SK-N-SH treated with all-trans-retinoic acid at 6 μM for 48 hours (cell line): ENCODE measurements around the gene RPE65.

Experiments
- ATAC-seq: fragments of 200-7000 bp; cut with Tn5 transposase; 3 replicates; pipeline ENCODE4 v1.9.1; 2020; ENCODE audit warnings: mild to moderate bottlenecking, moderate library complexity
- ARNTL ChIP-seq: fragments of 450-650 bp; formaldehyde crosslinking; IDR thresholded peaks from 2 replicates; pipeline ENCODE4 v1.5.0; 2020; ENCODE audit warnings: low read depth, mild to moderate bottlenecking, moderate library complexity, borderline replicate concordance
- BACH2 ChIP-seq: fragments of 250-450 bp; sonication (Bioruptor Pico); IDR thresholded peaks from 2 replicates; pipeline ENCODE4 v1.9.0; 2021; ENCODE audit warnings: mild to moderate bottlenecking, borderline replicate concordance
- CSDC2 ChIP-seq: fragments of 250-450 bp; sonication (Bioruptor Pico); IDR thresholded peaks from 2 replicates; pipeline ENCODE4 v1.5.0; 2020; ENCODE audit warnings: mild to moderate bottlenecking, moderate library complexity
- ESRRG ChIP-seq: fragments of 250-450 bp; sonication (Bioruptor Pico); IDR thresholded peaks from 2 replicates; pipeline ENCODE4 v1.6.1; 2021; ENCODE audit warnings: mild to moderate bottlenecking
- GLIS3 ChIP-seq: fragments of 250-450 bp; sonication (Bioruptor Pico); IDR thresholded peaks from 2 replicates; pipeline ENCODE4 v1.5.0; 2020; ENCODE audit warnings: mild to moderate bottlenecking, moderate library complexity
- ISL1 ChIP-seq: fragments of 250-450 bp; sonication (Bioruptor Pico); IDR thresholded peaks from 2 replicates; pipeline ENCODE4 v2.1.2; 2022; ENCODE audit warnings: mild to moderate bottlenecking, moderate library complexity
- OSR1 ChIP-seq: fragments of 250-450 bp; sonication (Bioruptor Pico); IDR thresholded peaks from 2 replicates; pipeline ENCODE4 v1.8.0; 2022; ENCODE audit warnings: moderate library complexity, mild to moderate bottlenecking, inconsistent platforms
- PPARA ChIP-seq: fragments of 250-450 bp; sonication (Bioruptor Pico); IDR thresholded peaks from 2 replicates; pipeline ENCODE4 v1.5.0; 2020; ENCODE audit warnings: mild to moderate bottlenecking, borderline replicate concordance
- RARB ChIP-seq: fragments of 250-450 bp; sonication (Bioruptor Pico); IDR thresholded peaks from 2 replicates; pipeline ENCODE4 v1.8.0; 2021; ENCODE audit warnings: mild to moderate bottlenecking, moderate library complexity
- SNAI2 ChIP-seq: fragments of 250-450 bp; sonication (Bioruptor Pico); IDR thresholded peaks from 2 replicates; pipeline ENCODE4 v1.5.0; 2020; ENCODE audit warnings: mild to moderate bottlenecking, moderate library complexity
- TCF4 ChIP-seq: fragments of 250-450 bp; sonication (Bioruptor Pico); IDR thresholded peaks from 2 replicates; pipeline ENCODE4 v1.8.0; 2021; ENCODE audit warnings: mild to moderate bottlenecking, moderate library complexity, borderline replicate concordance
- TOX ChIP-seq: fragments of 250-450 bp; sonication (Bioruptor Pico); IDR thresholded peaks from 2 replicates; pipeline ENCODE4 v1.8.0; 2021; ENCODE audit warnings: mild to moderate bottlenecking, moderate library complexity, borderline replicate concordance
- ZC3H10 ChIP-seq: fragments of 250-450 bp; sonication (Bioruptor Pico); IDR thresholded peaks from 2 replicates; pipeline ENCODE4 v1.5.1; 2021; ENCODE audit warnings: mild to moderate bottlenecking, moderate library complexity
- ZFP3 ChIP-seq: fragments of 250-450 bp; sonication (Bioruptor Pico); IDR thresholded peaks from 2 replicates; pipeline ENCODE4 v1.5.0; 2020; ENCODE audit warnings: mild to moderate bottlenecking, moderate library complexity
- ZFP30 ChIP-seq: fragments of 450-650 bp; formaldehyde crosslinking; IDR thresholded peaks from 2 replicates; pipeline ENCODE4 v1.5.0; 2022; ENCODE audit warnings: mild to moderate bottlenecking, moderate library complexity
- ZNF565 ChIP-seq: fragments of 450-650 bp; formaldehyde crosslinking; conservative IDR thresholded peaks from 2 replicates; pipeline ENCODE4 v1.5.0; 2020; ENCODE audit warnings: low read depth, mild to moderate bottlenecking, moderate library complexity
- ZNF70 ChIP-seq: fragments of 450-650 bp; formaldehyde crosslinking; IDR thresholded peaks from 2 replicates; pipeline ENCODE4 v1.5.0; 2020; ENCODE audit warnings: mild to moderate bottlenecking, moderate library complexity
- ZNF8 ChIP-seq: fragments of 450-650 bp; formaldehyde crosslinking; IDR thresholded peaks from 2 replicates; pipeline ENCODE4 v1.5.0; 2020; ENCODE audit warnings: mild to moderate bottlenecking, moderate library complexity
- TF ChIP-seq, protein P1 (sequence below): fragments of 250-450 bp; sonication (Bioruptor Pico); IDR thresholded peaks from 2 replicates; pipeline ENCODE4 v1.8.0; 2021; ENCODE audit warnings: low read depth, mild to moderate bottlenecking, moderate library complexity, borderline replicate concordance
- TF ChIP-seq, protein P2 (sequence below): fragments of 250-450 bp; sonication (Bioruptor Pico); IDR thresholded peaks from 2 replicates; pipeline ENCODE4 v1.5.1; 2020; ENCODE audit warnings: low read depth, mild to moderate bottlenecking, moderate library complexity
- TF ChIP-seq, protein P3 (sequence below): fragments of 250-450 bp; sonication (Bioruptor Pico); IDR thresholded peaks from 2 replicates; pipeline ENCODE4 v1.5.0; 2020; ENCODE audit warnings: mild to moderate bottlenecking, moderate library complexity
- TF ChIP-seq, protein P4 (sequence below): fragments of 250-450 bp; sonication (Bioruptor Pico); IDR thresholded peaks from 2 replicates; pipeline ENCODE4 v1.8.0; 2020; ENCODE audit warnings: mild to moderate bottlenecking, moderate library complexity, borderline replicate concordance
- TF ChIP-seq, protein P5 (sequence below): fragments of 250-450 bp; sonication (Bioruptor Pico); IDR thresholded peaks from 2 replicates; pipeline ENCODE4 v1.5.1; 2021; ENCODE audit warnings: mild to moderate bottlenecking, moderate library complexity

Gene RPE65

DNA sequence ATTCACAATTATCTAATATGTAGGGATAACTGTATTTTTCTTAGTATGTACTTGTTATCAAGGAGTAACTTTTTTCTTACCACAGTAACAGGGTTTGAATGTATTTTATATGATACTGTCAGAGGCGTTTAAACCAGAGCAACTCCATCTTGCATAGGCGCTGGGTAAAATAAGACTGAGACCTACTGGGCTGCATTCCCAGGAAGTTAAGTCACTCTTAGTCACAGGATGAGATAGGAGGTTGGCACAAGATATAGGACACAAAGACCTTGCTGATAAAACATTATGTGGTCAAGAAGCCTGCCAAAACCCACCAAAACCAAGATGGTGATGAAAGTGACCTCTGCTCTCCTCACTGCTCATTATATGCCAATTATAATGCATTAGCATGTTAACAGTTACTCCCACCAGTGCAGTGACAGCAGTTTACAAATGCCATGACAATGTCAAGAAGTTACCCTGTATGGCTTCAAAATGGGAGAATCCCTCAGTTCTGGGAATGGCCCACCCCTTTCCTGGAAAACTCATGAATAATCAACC, 64.8 kb downstream of the RPE65 start:
- TF ChIP-seq BACH2 (CRISPR knock-in tag): no peak
- peak; percentile 78 for TF ChIP-seq TOX (CRISPR knock-in tag)
- TF ChIP-seq ZC3H10: peak; percentile 76; the same call in 1 of the 2 replicates
- TF ChIP-seq, protein P1, sequence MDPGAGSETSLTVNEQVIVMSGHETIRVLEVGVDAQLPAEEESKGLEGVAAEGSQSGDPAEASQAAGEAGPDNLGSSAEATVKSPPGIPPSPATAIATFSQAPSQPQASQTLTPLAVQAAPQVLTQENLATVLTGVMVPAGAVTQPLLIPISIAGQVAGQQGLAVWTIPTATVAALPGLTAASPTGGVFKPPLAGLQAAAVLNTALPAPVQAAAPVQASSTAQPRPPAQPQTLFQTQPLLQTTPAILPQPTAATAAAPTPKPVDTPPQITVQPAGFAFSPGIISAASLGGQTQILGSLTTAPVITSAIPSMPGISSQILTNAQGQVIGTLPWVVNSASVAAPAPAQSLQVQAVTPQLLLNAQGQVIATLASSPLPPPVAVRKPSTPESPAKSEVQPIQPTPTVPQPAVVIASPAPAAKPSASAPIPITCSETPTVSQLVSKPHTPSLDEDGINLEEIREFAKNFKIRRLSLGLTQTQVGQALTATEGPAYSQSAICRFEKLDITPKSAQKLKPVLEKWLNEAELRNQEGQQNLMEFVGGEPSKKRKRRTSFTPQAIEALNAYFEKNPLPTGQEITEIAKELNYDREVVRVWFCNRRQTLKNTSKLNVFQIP: peak; percentile 64; the same call in 1 of the 2 replicates
- TF ChIP-seq, protein P2, sequence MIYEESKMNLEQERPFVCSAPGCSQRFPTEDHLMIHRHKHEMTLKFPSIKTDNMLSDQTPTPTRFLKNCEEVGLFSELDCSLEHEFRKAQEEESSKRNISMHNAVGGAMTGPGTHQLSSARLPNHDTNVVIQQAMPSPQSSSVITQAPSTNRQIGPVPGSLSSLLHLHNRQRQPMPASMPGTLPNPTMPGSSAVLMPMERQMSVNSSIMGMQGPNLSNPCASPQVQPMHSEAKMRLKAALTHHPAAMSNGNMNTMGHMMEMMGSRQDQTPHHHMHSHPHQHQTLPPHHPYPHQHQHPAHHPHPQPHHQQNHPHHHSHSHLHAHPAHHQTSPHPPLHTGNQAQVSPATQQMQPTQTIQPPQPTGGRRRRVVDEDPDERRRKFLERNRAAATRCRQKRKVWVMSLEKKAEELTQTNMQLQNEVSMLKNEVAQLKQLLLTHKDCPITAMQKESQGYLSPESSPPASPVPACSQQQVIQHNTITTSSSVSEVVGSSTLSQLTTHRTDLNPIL (CRISPR knock-in tag): peak; percentile 97
- TF ChIP-seq CSDC2 (CRISPR knock-in tag): peak; percentile 98
- TF ChIP-seq, protein P3, sequence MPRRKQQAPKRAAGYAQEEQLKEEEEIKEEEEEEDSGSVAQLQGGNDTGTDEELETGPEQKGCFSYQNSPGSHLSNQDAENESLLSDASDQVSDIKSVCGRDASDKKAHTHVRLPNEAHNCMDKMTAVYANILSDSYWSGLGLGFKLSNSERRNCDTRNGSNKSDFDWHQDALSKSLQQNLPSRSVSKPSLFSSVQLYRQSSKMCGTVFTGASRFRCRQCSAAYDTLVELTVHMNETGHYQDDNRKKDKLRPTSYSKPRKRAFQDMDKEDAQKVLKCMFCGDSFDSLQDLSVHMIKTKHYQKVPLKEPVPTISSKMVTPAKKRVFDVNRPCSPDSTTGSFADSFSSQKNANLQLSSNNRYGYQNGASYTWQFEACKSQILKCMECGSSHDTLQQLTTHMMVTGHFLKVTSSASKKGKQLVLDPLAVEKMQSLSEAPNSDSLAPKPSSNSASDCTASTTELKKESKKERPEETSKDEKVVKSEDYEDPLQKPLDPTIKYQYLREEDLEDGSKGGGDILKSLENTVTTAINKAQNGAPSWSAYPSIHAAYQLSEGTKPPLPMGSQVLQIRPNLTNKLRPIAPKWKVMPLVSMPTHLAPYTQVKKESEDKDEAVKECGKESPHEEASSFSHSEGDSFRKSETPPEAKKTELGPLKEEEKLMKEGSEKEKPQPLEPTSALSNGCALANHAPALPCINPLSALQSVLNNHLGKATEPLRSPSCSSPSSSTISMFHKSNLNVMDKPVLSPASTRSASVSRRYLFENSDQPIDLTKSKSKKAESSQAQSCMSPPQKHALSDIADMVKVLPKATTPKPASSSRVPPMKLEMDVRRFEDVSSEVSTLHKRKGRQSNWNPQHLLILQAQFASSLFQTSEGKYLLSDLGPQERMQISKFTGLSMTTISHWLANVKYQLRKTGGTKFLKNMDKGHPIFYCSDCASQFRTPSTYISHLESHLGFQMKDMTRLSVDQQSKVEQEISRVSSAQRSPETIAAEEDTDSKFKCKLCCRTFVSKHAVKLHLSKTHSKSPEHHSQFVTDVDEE (CRISPR knock-in tag): no peak
- TF ChIP-seq, protein P4, sequence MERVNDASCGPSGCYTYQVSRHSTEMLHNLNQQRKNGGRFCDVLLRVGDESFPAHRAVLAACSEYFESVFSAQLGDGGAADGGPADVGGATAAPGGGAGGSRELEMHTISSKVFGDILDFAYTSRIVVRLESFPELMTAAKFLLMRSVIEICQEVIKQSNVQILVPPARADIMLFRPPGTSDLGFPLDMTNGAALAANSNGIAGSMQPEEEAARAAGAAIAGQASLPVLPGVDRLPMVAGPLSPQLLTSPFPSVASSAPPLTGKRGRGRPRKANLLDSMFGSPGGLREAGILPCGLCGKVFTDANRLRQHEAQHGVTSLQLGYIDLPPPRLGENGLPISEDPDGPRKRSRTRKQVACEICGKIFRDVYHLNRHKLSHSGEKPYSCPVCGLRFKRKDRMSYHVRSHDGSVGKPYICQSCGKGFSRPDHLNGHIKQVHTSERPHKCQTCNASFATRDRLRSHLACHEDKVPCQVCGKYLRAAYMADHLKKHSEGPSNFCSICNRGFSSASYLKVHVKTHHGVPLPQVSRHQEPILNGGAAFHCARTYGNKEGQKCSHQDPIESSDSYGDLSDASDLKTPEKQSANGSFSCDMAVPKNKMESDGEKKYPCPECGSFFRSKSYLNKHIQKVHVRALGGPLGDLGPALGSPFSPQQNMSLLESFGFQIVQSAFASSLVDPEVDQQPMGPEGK (CRISPR knock-in tag): peak; percentile 76; the same call in 1 of the 2 replicates
- no peak for TF ChIP-seq TCF4 (CRISPR knock-in tag)
- peak; percentile 96 for TF ChIP-seq SNAI2 (CRISPR knock-in tag)
- peak; percentile 94 for TF ChIP-seq ISL1 (CRISPR knock-in tag)
- TF ChIP-seq ZNF8 (CRISPR knock-in tag): peak; percentile 55; the same call in 1 of the 2 replicates
- TF ChIP-seq ESRRG (CRISPR knock-in tag): peak; percentile 85
- no peak for TF ChIP-seq ZFP30 (CRISPR knock-in tag)
- no peak for TF ChIP-seq ARNTL (CRISPR knock-in tag)
- TF ChIP-seq, protein P5, sequence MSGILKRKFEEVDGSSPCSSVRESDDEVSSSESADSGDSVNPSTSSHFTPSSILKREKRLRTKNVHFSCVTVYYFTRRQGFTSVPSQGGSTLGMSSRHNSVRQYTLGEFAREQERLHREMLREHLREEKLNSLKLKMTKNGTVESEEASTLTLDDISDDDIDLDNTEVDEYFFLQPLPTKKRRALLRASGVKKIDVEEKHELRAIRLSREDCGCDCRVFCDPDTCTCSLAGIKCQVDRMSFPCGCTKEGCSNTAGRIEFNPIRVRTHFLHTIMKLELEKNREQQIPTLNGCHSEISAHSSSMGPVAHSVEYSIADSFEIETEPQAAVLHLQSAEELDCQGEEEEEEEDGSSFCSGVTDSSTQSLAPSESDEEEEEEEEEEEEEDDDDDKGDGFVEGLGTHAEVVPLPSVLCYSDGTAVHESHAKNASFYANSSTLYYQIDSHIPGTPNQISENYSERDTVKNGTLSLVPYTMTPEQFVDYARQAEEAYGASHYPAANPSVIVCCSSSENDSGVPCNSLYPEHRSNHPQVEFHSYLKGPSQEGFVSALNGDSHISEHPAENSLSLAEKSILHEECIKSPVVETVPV (CRISPR knock-in tag): peak; percentile 75; the same call in 1 of the 2 replicates
- TF ChIP-seq GLIS3 (CRISPR knock-in tag): no peak
- peak; percentile 45; the same call in 1 of the 2 replicates for TF ChIP-seq RARB (CRISPR knock-in tag)
- TF ChIP-seq ZNF565 (CRISPR knock-in tag): 0 out of 2 replicates have a peak, but pooled peaks have one; percentile 45
- no peak for TF ChIP-seq ZNF70 (CRISPR knock-in tag)
- peak; percentile 88; the same call in 1 of the 2 replicates for TF ChIP-seq OSR1
- peak; percentile 76 for TF ChIP-seq ZFP3 (CRISPR knock-in tag)
- no peak for TF ChIP-seq PPARA (CRISPR knock-in tag)

DNA sequence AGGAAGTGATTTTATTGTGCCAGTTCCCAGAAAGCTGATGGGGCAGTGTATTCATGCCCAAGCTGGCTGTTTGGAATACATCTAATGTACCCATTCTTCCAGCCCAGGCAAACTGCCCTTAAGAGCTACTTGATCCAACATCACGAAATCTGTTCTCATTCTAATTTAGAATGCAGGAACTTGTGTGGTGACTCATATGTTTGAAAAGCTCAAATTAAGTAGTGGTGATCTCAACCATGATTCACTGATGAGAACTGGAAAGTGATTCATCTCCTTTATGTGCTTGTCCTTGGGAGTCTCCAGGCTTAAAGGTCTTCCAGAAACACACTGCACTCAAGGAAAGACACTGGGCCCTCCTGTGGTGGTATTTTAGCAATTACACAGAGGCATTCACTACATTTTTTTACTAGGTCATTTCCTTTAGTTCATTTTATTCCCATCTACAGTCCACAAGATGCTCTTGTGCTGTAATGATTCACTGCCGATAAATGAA, 65.4 kb downstream of the RPE65 start:
- peak; percentile 95 for ATAC-seq
- TF ChIP-seq, protein P2 (CRISPR knock-in tag): peak; percentile 94
- TF ChIP-seq TOX (CRISPR knock-in tag) (peak; percentile 52; the same call in 1 of the 2 replicates), ISL1 (CRISPR knock-in tag) (peak; percentile 68), ZFP30 (CRISPR knock-in tag) (no peak), SNAI2 (CRISPR knock-in tag) (no peak), ZC3H10 (peak; percentile 75)

More for the DNA sequence above, 64.8 kb downstream of the RPE65 start:
- peak; percentile 76 for ATAC-seq
